ENCODE results near the gene PRKD2.

- TF ChIP-seq POLR2AphosphoS5 (IDR thresholded peaks at IDR 0.05), result no peak
- no peak for TF ChIP-seq CTCF (IDR thresholded peaks at IDR 0.05 in 8 of 11, conservative IDR thresholded peaks at IDR 0.05 in 3 of 11)
- TF ChIP-seq POLR2A (IDR thresholded peaks at IDR 0.05), result no peak
Measured at GRCh38 chr19:46733690-46734292, 16.9 kb upstream of the PRKD2 start.

Measured in spleen (tissue), 7 donors.